Lower leg skin (tissue), 3 donors: ENCODE data around the gene C9orf72.

Experiments used
- CTCF ChIP-seq, 3 donors: fragments of 450-650 bp; IDR thresholded peaks; one replicate each; pipeline ENCODE4 v1.5.1; 2016; ENCODE audit warnings: antibody characterized with exemption in 3 of 3, mild to moderate bottlenecking in 3 of 3, moderate library complexity in 2 of 3
- POLR2A ChIP-seq, 2 donors: fragments of 450-650 bp; IDR thresholded peaks; one replicate each; pipeline ENCODE4 v1.6.1; 2016 to 2017; ENCODE audit warnings: antibody characterized with exemption in 2 of 2, mild to moderate bottlenecking in 1 of 2, moderate library complexity in 1 of 2

- TF ChIP-seq POLR2A (IDR thresholded peaks at IDR 0.05) = no peak
- TF ChIP-seq CTCF (IDR thresholded peaks at IDR 0.05) = no peak
These were observed 26.0 kb upstream of the C9orf72 start for GRCh38 chr9:27599102-27599869.
